ENCODE data around the gene ADGRG2.

- no peak for TF ChIP-seq ZNF8 (CRISPR knock-in tag; IDR thresholded peaks at IDR 0.05)
- TF ChIP-seq ESRRG (CRISPR knock-in tag; IDR thresholded peaks at IDR 0.05), result no peak
- no peak for TF ChIP-seq TCF4 (CRISPR knock-in tag; IDR thresholded peaks at IDR 0.05; ENCODE audit: borderline replicate concordance)
Observed at GRCh38 chrX:19156186-19156585, 33.9 kb upstream of the ADGRG2 start.

All from SK-N-SH treated with all-trans-retinoic acid at 6 μM for 48 hours (cell line).